Hematopoietic multipotent progenitor cell treated with erythropoietin and hydrocortisone succinate and interleukin-3 and kit ligand, for 15 days (in vitro differentiated cells): ENCODE data around the gene PUSL1.

Experiments
- DNase-seq: peaks from one replicate; pipeline ENCODE4 v3.0.0-alpha.2; 2015; ENCODE audit warnings: low spot score

PUSL1 gene

DNA sequence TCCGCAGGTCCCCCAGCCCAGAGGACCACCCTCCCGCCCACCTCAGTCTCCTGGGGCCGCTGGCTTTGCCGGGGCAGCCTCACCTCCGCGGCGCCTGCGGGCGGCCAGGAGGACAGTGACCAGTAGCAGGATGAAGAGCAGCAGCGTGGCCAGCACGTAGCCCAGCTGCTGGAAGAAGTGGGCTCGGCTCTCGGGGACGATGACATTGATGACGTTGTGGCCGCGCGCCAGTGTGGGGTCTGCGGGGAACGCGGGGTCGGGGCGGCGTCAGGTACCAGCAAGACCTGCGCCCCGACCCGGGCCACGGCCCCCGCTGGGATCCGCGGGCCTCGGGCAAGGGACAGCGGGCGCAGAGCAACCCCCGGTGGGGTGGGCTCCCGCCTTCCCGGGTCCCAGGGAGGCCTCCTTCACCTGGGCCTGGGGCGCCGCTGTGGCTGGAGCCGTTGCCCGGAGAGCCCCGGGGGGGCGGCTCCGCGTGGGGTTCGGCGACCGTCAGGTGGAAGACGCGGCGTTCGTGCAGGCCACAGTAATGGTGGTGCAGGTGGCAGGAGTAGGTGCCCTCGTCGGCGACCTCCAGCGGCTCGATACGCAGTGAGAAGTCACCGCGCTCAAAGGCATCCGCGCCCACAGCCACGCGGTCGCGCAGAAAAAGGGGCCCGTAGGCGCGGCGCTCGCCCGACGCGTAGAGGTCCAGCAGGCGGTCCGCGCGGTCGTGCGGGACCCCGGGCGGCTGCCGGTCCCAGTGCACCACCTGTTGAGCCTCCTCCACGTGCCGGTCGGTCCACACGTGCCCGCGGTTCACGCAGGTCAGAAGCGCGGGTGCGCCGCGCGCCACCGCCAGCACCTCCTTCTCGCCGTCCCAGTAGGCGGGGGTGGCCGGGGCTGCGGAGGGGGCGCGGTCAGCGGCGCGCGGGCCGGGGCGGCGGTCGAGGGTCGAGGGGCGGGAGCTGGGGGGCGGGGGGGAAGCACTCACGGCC lies 46.2 kb downstream of the PUSL1 start:
- no peak for DNase-seq

DNA sequence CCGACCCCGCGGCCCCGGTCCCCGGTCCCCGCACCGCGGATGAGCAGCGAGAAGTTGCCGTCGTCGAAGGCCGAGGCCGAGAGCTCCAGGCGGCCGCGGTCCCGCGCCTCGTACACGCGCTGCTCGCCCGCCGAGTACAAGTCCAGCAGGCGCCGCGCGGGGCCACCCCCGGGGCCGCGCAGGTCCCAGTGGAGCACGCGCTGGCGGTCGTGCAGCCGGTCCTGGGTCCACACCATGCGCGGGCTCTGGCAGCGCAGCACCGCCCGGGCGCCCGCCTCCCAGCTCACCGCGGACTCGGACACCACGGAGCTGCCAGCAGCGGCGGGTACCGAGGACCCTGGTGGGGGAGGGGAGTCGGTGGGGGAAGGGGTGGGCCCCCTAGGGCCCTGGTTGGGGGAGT lies 47.0 kb downstream of the PUSL1 start:
- no peak for DNase-seq

DNA sequence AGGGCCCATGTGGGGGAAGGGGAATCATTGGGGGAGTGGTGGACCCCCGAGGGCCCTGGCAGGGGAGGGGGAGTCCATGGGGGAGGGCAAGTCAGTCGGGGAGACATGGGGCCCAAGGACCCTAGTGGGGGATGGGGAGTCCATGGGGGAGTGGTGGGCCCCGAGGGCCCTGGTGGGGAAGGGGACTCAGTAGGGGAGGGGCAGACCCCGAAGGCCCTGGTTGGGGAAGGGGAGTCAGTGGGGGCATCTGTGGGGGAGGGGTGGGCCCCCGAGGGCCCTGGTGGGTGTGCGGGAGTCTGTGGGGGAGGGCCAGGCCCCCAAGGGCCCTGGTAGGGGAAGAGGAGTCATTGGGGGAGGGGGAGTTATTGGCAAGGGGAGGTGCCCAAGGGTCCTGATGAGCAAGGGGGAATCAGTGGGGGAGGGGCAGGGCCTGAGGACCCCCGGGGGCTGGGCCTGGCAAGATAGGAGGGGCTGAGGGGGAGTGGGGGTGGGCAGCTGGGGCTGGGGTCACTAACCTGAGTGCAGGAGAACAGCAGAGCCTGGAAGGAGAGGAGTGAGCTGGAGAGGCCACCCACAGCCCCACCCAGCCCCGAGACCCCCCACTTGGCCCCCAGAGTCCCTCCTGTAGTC lies 47.9 kb downstream of the PUSL1 start:
- DNase-seq = no peak

DNA sequence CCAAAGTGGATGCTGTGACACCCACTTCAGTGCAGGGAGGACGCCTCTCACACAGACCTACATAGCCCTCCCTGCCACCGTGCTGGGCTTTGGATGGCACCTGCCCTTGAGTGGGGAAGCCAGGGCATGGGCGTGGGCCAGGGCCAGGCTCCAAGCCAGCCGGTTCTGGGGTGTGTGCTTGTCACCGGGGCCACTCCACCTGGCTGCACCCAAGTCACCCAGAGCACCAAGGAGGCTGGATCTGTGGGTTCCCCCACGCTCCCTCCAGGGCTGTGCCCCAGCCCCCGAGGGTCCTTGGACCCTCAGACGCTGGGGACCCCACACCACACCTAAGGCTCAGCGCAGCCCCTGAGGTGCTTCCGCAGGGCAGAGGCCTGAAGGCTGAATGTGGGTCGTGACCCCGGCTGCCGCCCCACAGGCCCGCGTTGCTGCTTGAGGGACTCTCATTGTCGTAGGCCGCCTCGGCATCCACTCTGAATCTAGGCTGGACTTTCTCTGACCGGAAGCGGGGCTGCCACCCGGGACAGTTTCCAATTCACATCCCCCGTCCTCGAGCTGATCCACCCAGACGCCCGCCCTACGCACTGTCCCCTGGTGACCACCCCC lies 48.5 kb downstream of the PUSL1 start:
- DNase-seq = no peak

DNA sequence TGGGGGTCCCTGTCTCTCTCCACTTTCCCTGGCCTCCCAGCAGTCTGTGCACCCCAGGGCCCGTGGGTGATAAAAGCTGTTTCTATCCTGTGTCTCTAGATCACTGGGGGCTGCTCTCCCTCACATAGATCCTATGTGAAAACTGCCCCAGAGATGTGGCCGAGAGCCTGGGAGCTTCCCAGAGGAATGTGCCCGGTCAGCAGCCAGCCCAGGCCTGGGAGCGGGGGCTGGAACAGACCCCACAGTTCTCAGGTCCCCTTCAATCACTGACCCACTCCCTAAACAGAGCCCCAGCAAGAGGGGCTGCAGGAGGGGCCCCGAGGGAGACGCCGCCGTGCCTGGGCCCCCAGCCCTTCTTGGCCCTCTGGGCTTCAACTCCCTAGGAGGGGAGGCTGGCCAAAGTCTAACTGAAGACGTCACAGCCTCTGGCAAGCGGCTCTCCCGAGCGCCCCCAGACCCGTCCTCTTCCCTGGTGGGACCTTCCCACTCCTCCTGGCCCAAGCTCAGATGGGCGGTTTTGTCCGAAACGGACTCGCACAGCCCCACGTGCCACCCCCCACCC lies 49.6 kb downstream of the PUSL1 start:
- no peak for DNase-seq

DNA sequence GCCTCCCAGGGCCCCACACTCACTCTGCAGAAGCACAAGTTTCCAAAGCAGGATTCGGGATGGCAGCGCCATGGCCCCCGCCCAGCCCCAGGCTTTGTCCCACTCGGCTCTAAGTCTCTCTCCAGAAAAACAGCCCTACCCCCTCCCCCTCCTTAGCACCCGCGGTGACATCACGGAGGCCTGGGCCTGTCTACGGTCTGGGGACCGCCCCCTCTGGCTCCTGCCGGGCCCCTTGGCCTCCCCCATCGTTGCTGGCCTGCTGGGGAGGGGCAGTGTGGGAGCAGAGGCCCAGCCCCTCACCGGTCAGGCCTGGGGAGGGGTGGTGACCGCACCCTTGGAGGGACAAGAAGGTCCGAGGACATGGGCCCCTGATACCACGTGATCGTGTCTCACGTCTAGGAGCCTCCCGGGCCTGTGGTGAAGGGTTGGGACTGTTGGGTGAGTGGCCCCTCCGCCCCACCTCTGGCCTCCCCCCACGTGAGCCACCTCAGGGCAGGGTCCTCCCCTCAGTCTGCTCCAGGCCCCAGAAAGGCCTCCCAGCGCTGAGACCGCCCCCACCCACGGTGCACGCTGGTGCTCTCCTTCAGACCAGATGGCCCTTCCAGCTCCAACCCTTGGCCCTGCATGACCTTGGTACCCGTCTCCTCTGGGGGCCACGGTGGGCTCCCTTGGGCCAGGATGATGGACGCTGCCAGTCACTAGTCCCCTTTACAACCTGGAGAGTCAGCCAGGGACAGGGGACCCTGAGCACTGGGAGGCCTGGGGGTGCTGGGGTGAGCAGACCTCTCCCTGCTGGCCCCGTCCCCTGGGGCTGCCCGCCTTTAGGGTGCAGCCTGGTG lies 50.3 kb downstream of the PUSL1 start, which contains the start of gene MXRA8:
Gene MXRA8 (minus strand): TSS at position 123 of the 839 bp plus-strand sequence. CDS start 51 bp downstream, at position 72.
- no peak for DNase-seq

DNA sequence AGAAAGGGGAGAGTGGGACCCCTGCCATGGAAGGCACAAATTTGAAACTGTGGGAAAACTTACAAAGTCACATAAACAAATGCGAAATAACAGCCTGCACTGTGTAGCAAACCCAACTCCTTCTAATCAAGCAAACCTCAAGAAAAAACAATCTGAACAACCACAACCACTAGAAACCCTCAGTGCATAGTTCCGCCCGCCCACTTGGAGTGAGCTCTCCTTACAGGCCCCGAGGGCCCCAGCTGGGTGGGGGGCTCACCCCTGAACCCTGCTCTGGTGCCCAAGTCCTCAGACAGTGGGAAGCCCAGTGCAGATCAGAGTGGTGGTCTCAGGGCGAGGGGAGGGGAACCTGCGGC lies 50.9 kb downstream of the PUSL1 start:
- no peak for DNase-seq

DNA sequence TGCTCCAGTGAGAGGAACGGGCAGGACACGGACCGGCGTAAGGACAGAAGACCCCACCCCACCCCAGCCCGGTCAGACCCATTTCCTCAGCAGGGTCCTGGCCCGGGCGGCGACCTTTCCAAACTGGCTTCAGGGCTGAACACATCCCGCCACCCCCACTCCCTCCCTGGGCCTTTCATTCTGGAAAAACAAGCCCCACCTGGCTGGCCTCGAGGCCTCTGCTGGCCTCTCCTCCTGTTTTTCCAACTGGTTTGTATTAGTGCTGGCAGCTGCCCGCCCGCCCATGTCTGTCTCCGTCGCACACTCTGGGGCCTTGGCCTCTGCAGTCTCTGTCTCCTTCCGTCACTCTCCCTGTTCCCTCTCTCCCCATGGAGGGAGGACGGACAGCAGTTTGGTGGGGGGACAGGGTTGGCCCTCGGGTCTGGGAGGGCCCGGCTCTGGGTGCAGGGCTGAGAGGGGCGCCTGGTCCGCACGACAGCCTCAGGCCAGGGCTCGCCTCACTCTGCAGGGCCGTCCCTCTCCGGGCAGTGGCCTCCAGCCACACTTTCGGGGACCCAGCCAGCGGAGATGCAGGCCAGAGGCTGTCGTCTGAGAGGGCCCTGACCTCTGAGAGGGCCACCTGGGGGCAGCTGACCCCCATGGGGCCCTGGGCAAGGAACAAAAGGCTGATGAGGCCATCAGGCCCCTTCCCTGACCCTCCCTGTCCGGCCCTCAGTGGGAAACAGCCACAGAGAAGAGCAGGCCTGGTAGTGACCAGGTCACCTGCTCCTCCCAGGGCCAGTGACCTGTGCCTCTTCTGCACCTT lies 51.5 kb downstream of the PUSL1 start:
- DNase-seq = no peak

DNA sequence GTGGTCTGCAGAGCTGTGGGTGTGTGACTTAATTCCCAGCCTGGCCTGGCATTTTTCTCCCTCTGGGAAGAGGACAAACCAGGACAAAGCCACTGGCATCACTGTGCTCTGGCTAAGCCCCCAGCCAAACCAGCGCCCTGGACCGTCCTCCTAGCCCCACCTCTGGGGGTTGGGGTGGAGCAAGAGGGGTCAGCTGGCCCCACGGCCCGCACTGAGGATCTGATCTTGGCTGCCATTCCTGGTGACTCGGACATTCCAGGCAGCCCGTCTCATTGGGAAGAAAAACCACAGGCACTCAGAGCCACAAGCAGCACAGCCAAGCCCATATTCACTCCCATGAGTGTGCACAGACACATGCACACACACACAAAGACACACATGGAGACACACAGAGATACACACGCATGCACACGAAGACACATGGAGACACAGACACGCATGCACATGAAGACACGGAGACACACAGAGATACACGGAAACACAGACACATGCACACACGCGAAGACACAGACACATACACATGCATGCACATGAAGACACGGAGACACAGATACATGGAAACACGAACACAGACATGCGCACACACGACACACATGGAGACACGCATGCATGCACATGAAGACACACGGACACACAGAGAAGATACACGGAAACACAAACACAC lies 52.2 kb downstream of the PUSL1 start:
- DNase-seq = no peak
